PC-3 (cell line): ENCODE results near the gene FALEC. TPM values are rescaled to one million over a fixed set of nuclear protein-coding genes. Genes with fewer than 3 reads are reported as not detected.

Source experiments
- ATAC-seq: fragments of 200-7000 bp; cut with Tn5 transposase; 2 replicates; pipeline ENCODE4 v1.9.1; 2020; ENCODE audit warnings: mild to moderate bottlenecking, moderate library complexity
- BruUV-seq: library from RNA; stranded (reverse); fragments of 400-500 nt; replicated peaks from 2 replicates; lab custom pipeline; 2021; lab: Mats Ljungman, UMichigan
- CTCF ChIA-PET: fragments of 300-600 bp; sonication (Branson Sonifier 250); formaldehyde crosslinking; loops from one replicate; lab custom pipeline; 2022; ENCODE audit warnings: antibody characterized with exemption; lab: Charles Lee
- POLR2A ChIA-PET: fragments of 300-600 bp; sonication (Branson Sonifier 250); formaldehyde crosslinking; loops from one replicate; lab custom pipeline; 2022; ENCODE audit warnings: antibody characterized with exemption; ENCODE audit not compliant: unreplicated experiment; lab: Charles Lee
- DNase-seq: peaks from one replicate; pipeline ENCODE4 v3.0.0-alpha.2; 2015
- H2AFZ ChIP-seq: fragments of 300-600 bp; sonication (generic); 2 replicates; pipeline ENCODE4 v1.6.0; 2016; ENCODE audit warnings: antibody characterized with exemption, low read length
- H3F3A ChIP-seq: fragments of 300-600 bp; sonication (generic); one replicate; pipeline ENCODE4 v1.6.0; 2017; ENCODE audit warnings: antibody characterized with exemption, low read length, control low read depth, mild to moderate bottlenecking; ENCODE audit not compliant: unreplicated experiment
- H3K27ac ChIP-seq: fragments of 300-600 bp; sonication (generic); 2 replicates; pipeline ENCODE4 v1.5.1; 2016; ENCODE audit warnings: mild to moderate bottlenecking, low read length
- H3K27me3 ChIP-seq: fragments of 300-600 bp; sonication (generic); 2 replicates; pipeline ENCODE4 v1.6.1; 2016; ENCODE audit warnings: low read length, mixed read lengths
- H3K36me3 ChIP-seq: fragments of 300-600 bp; sonication (generic); 2 replicates; pipeline ENCODE4 v1.6.1; 2016; ENCODE audit warnings: low read depth, mixed run types, low read length, mixed read lengths
- H3K4me1 ChIP-seq: fragments of 300-600 bp; sonication (generic); 2 replicates; pipeline ENCODE4 v1.5.1; 2016; ENCODE audit warnings: low read length; ENCODE audit not compliant: insufficient read depth
- H3K4me2 ChIP-seq: fragments of 300-600 bp; sonication (generic); 2 replicates; pipeline ENCODE4 v1.6.0; 2016; ENCODE audit warnings: low read length
- H3K4me3 ChIP-seq: fragments of 300-600 bp; sonication (generic); 2 replicates; pipeline ENCODE4 v1.5.1; 2016; ENCODE audit warnings: mild to moderate bottlenecking, low read length, mixed read lengths
- H3K79me2 ChIP-seq: fragments of 300-600 bp; sonication (generic); 2 replicates; pipeline ENCODE4 v1.6.1; 2017; ENCODE audit warnings: low read length, mixed read lengths
- H3K9ac ChIP-seq: fragments of 300-600 bp; sonication (generic); 2 replicates; pipeline ENCODE4 v1.6.0; 2016; ENCODE audit warnings: mild to moderate bottlenecking, low read length
- H3K9me2 ChIP-seq: fragments of 300-600 bp; sonication (generic); replicated peaks from 2 replicates; pipeline ENCODE4 v1.6.1; 2016; ENCODE audit warnings: mixed run types, low read length, mixed read lengths
- H3K9me3 ChIP-seq: fragments of 300-600 bp; sonication (generic); 2 replicates; pipeline ENCODE4 v1.6.1; 2016; ENCODE audit warnings: low read length, mixed read lengths
- H4K20me1 ChIP-seq: fragments of 300-600 bp; sonication (generic); 2 replicates; pipeline ENCODE4 v1.6.1; 2016; ENCODE audit warnings: low read length, mixed read lengths
- EZH2 ChIP-seq: fragments of 300-600 bp; sonication (generic); IDR thresholded peaks from one replicate; pipeline ENCODE4 v1.6.1; 2017; ENCODE audit warnings: antibody characterized with exemption, mild to moderate bottlenecking, low read length; ENCODE audit not compliant: unreplicated experiment
- EZH2phosphoT487 ChIP-seq: fragments of 300-600 bp; sonication (generic); IDR thresholded peaks from 2 replicates; pipeline ENCODE4 v1.6.1; 2018; ENCODE audit warnings: mild to moderate bottlenecking, antibody characterized with exemption, low read length, borderline replicate concordance
- intact Hi-C: fragments of 100-400 bp; cut with micrococcal nuclease; formaldehyde crosslinking; loops from 2 replicates; pipeline ENCODE4 v1.9.0; 2023
- total RNA-seq: library from RNA; depleted of rRNA; stranded (reverse); fragments of >200 nt; gene quantifications from 2 replicates; pipeline ENCODE4 v1.2.3, GENCODE V29; 2014
- TF ChIP-seq, protein P1 (sequence below): fragments of 300-600 bp; sonication (generic); conservative IDR thresholded peaks from 2 replicates; pipeline ENCODE4 v1.5.1; 2017; ENCODE audit warnings: antibody characterized with exemption, low read depth, mild to moderate bottlenecking, low read length

The FALEC gene
- total RNA-seq, 1 experiment from 2014 or later, result 0.73 TPM

DNA sequence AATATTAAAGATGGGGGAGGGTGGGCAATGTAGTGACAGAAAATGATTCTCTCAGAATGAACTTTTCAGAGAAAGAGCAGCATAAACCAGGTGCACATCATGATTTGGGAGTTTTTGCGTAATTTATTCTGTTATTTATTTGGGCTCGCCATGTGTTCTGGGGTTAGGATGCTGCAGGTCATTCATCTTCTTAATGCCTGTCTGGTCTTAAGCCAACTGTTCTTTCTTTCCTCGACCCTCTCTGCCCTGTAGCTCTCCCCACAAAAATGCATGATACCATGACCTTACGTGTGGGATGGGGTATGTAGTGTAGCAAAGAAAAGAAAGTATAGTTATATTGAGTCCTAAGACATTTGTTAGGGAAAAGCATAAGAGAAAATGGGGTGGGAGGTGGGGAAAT lies 40.7 kb upstream of the FALEC start:
- BruUV-seq, result no TSS peak
- intact Hi-C loops, result no loop called here
- no peak overlapping the region for H3K9ac ChIP-seq
- peaks cover 36% of the 10 kb centered on the region for H3K36me3 ChIP-seq
- no peaks in the 10 kb centered on the region for H3K9me3 ChIP-seq
- CTCF ChIA-PET, result no interaction called here
- no peaks in the 10 kb centered on the region for H3K79me2 ChIP-seq
- peaks cover 10% of the 10 kb centered on the region for H3K4me1 ChIP-seq
- H3F3A ChIP-seq, result no peaks in the 10 kb centered on the region
- H2AFZ ChIP-seq, result no peak overlapping the region
- no peak overlapping the region for H3K27ac ChIP-seq
- POLR2A ChIA-PET, result no interaction called here
- DNase-seq (no peak), ATAC-seq (no peak)
- H3K9me2 ChIP-seq, result no peaks in the 10 kb centered on the region
- no peak overlapping the region for H3K4me3 ChIP-seq
- H4K20me1 ChIP-seq, result no peaks in the 10 kb centered on the region; the same call in 1 of the 2 replicates
- H3K27me3 ChIP-seq, result no peaks in the 10 kb centered on the region
- H3K4me2 ChIP-seq, result no peak overlapping the region
- no peak for TF ChIP-seq EZH2phosphoT487
- TF ChIP-seq, protein P1, sequence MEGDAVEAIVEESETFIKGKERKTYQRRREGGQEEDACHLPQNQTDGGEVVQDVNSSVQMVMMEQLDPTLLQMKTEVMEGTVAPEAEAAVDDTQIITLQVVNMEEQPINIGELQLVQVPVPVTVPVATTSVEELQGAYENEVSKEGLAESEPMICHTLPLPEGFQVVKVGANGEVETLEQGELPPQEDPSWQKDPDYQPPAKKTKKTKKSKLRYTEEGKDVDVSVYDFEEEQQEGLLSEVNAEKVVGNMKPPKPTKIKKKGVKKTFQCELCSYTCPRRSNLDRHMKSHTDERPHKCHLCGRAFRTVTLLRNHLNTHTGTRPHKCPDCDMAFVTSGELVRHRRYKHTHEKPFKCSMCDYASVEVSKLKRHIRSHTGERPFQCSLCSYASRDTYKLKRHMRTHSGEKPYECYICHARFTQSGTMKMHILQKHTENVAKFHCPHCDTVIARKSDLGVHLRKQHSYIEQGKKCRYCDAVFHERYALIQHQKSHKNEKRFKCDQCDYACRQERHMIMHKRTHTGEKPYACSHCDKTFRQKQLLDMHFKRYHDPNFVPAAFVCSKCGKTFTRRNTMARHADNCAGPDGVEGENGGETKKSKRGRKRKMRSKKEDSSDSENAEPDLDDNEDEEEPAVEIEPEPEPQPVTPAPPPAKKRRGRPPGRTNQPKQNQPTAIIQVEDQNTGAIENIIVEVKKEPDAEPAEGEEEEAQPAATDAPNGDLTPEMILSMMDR, result no peak
- no peak for TF ChIP-seq EZH2

DNA sequence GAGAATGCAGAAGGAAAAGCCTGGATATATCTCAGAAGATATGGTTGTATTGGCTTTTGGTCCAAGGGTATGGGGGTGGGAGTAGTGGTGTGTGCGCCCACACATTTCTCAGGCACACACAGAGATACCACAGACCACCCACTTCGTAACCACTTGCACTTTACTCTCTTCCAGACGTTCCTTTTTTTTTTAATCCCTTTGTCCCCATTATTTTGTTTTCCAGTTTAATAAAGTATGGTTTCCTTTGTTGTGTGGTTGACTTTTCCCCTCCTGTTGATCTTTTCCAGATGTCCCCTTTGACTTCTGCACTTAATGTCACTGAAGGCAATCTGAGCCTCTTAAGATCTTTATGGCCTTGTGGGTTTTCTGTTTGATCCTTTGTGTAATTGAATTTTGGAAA lies 38.8 kb upstream of the FALEC start:
- Histone ChIP-seq H3K36me3 (peaks cover 18% of the 10 kb centered on the region), H3K4me3 (no peak overlapping the region), H3K79me2 (no peaks in the 10 kb centered on the region), H3K4me2 (no peak overlapping the region), H3F3A (no peaks in the 10 kb centered on the region), H3K9ac (no peak overlapping the region), H4K20me1 (no peaks in the 10 kb centered on the region; the same call in 1 of the 2 replicates), H2AFZ (no peak overlapping the region), H3K4me1 (peaks cover 10% of the 10 kb centered on the region), H3K9me3 (no peaks in the 10 kb centered on the region), H3K27me3 (no peaks in the 10 kb centered on the region), H3K9me2 (no peaks in the 10 kb centered on the region), H3K27ac (no peak overlapping the region)
- no TSS peak for BruUV-seq
- DNase-seq (no peak), ATAC-seq (no peak)
- no peak for TF ChIP-seq EZH2phosphoT487
- intact Hi-C loops, result no loop called here
- ChIA-PET POLR2A (no interaction called here), CTCF (no interaction called here)

DNA sequence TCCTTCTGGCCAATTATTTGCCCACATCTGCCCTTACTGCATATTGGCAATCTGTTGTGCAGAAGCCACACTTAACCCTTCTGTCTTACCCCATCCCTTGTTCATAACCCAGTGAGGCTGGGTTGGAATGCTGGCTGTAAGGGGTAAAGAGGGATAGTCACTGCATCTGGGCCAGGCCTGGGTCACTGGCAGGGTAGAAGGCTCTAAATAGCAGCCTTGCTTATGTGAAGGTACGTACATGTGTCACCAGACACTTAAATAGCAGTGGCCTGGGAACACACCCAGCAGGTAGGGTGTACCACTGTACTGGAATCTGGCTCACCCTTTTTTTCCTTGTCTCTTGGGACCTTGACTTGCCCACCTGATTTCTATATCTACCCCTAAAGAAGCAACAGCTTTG lies 38.2 kb upstream of the FALEC start:
- H4K20me1 ChIP-seq, result no peaks in the 10 kb centered on the region; the same call in 1 of the 2 replicates
- H3K9ac ChIP-seq, result no peak overlapping the region
- CTCF ChIA-PET, result no interaction called here
- peaks cover 12% of the 10 kb centered on the region; the same call in 1 of the 2 replicates for H3K36me3 ChIP-seq
- no peak overlapping the region for H3K4me2 ChIP-seq
- no peaks in the 10 kb centered on the region for H3K9me3 ChIP-seq
- no peak overlapping the region for H3K4me3 ChIP-seq
- POLR2A ChIA-PET, result no interaction called here
- TF ChIP-seq, protein P1, result no peak
- TF ChIP-seq EZH2phosphoT487 (no peak), EZH2 (no peak)
- ATAC-seq (peak; percentile 30), DNase-seq (no peak)
- no TSS peak for BruUV-seq
- no peak overlapping the region for H2AFZ ChIP-seq
- intact Hi-C loops, result no loop called here
- H3K27ac ChIP-seq, result no peak overlapping the region
- no peaks in the 10 kb centered on the region for H3K9me2 ChIP-seq
- no peaks in the 10 kb centered on the region for H3F3A ChIP-seq
- no peaks in the 10 kb centered on the region for H3K79me2 ChIP-seq
- peaks cover 10% of the 10 kb centered on the region for H3K4me1 ChIP-seq
- no peaks in the 10 kb centered on the region for H3K27me3 ChIP-seq
